SK-N-SH (cell line): ENCODE data around the gene PTPN22. TPM values are rescaled to one million over a fixed set of nuclear protein-coding genes. Genes with fewer than 3 reads are reported as not detected.

Experiments
- CTCF ChIA-PET: fragments of 300-600, 350-600 bp; formaldehyde crosslinking; extraction: SDS; loops from one replicate; lab custom pipeline; 2021; lab: Yijun Ruan, JAX
- POLR2A ChIA-PET: fragments of 350-600 bp; sonication (Branson Sonifier 250); formaldehyde crosslinking; extraction: SDS; loops from one replicate; lab custom pipeline; 2020; ENCODE audit warnings: antibody characterized with exemption, inconsistent platforms; lab: Yijun Ruan, JAX
- DNase-seq: peaks from one replicate; pipeline ENCODE4 v3.0.0; 2012
- H2AFZ ChIP-seq: fragments of 200-600 bp; sonication (generic); 2 replicates; pipeline ENCODE4 v1.8.1; 2016; ENCODE audit warnings: antibody characterized with exemption, mild to moderate bottlenecking, low read depth
- H3F3A ChIP-seq: fragments of 200-600 bp; sonication (generic); replicated peaks from 2 replicates; pipeline ENCODE3; 2016; ENCODE audit warnings: antibody characterized with exemption, mild to moderate bottlenecking; ENCODE audit not compliant: insufficient read depth
- H3K27ac ChIP-seq, 2 experiments: fragments of 200-500 bp in 1 of 2; fragments of 200-600 bp in 1 of 2; sonication (Bioruptor generic) in 1 of 2; sonication (generic), shearing (Covaris generic) in 1 of 2; 2 replicates each; pipeline versions ENCODE4 v1.5.1 to v1.6.1; 2014 to 2016; ENCODE audit warnings: low read depth in 2 of 2, inconsistent platforms in 1 of 2, low read length in 1 of 2, mild to moderate bottlenecking in 1 of 2, mixed read lengths in 1 of 2
- H3K27me3 ChIP-seq: fragments of 200-600 bp; sonication (generic), shearing (Covaris generic); 2 replicates; pipeline ENCODE4 v1.6.1; 2016; ENCODE audit warnings: mixed run types; ENCODE audit not compliant: insufficient read depth
- H3K36me3 ChIP-seq, 2 experiments: fragments of 200-500 bp in 1 of 2; fragments of 200-600 bp in 1 of 2; sonication (Bioruptor generic) in 1 of 2; sonication (generic) in 1 of 2; replicated peaks in 1 of 2; 2 replicates each; pipeline versions ENCODE3 to v1.5.1; 2014 to 2016; ENCODE audit warnings: low read length in 1 of 2, mild to moderate bottlenecking in 1 of 2; ENCODE audit not compliant: insufficient read depth in 2 of 2, control insufficient read depth in 1 of 2
- H3K4me1 ChIP-seq, 2 experiments: fragments of 200-500 bp in 1 of 2; fragments of 200-600 bp in 1 of 2; sonication (Bioruptor generic) in 1 of 2; sonication (generic), shearing (Covaris generic) in 1 of 2; 2 replicates each; pipeline versions ENCODE4 v1.5.1 to v1.6.1; 2014 to 2016; ENCODE audit warnings: low read depth in 1 of 2, low read length in 1 of 2, mixed run types in 1 of 2; ENCODE audit not compliant: insufficient read depth in 2 of 2, control insufficient read depth in 1 of 2
- H3K4me2 ChIP-seq: fragments of 200-600 bp; sonication (generic), shearing (Covaris generic); 2 replicates; pipeline ENCODE4 v1.6.1; 2017; ENCODE audit warnings: mixed run types
- H3K4me3 ChIP-seq, 2 experiments: fragments of 200-500 bp in 1 of 2; fragments of 200-600 bp in 1 of 2; sonication (Bioruptor generic) in 1 of 2; sonication (generic), shearing (Covaris generic) in 1 of 2; 2 replicates each; pipeline versions ENCODE4 v1.5.1 to v1.8.1; 2014 to 2016; ENCODE audit warnings: low read depth in 2 of 2, inconsistent platforms in 1 of 2, low read length in 1 of 2, mild to moderate bottlenecking in 1 of 2, mixed read lengths in 1 of 2, moderate library complexity in 1 of 2
- H3K79me2 ChIP-seq: fragments of 200-600 bp; sonication (generic); 2 replicates; pipeline ENCODE4 v1.8.1; 2017; ENCODE audit warnings: mild to moderate bottlenecking; ENCODE audit not compliant: insufficient read depth
- H3K9ac ChIP-seq: fragments of 200-600 bp; sonication (generic); 2 replicates; pipeline ENCODE4 v1.6.1; 2017; ENCODE audit warnings: mixed run types
- H3K9me2 ChIP-seq: fragments of 200-600 bp; sonication (generic); 2 replicates; pipeline ENCODE4 v1.6.1; 2017; ENCODE audit warnings: mixed run types
- H3K9me3 ChIP-seq: fragments of 200-600 bp; sonication (generic); 2 replicates; pipeline ENCODE4 v1.6.1; 2017; ENCODE audit warnings: mixed run types, mild to moderate bottlenecking, moderate library complexity
- H4K20me1 ChIP-seq: fragments of 200-600 bp; sonication (generic); 2 replicates; pipeline ENCODE4 v1.6.1; 2017; ENCODE audit warnings: mild to moderate bottlenecking, mixed run types; ENCODE audit not compliant: insufficient read depth
- CHD2 ChIP-seq: fragments of 150-350 bp; IDR thresholded peaks from 2 replicates; pipeline ENCODE4 v1.6.1; 2018; ENCODE audit warnings: low read length; ENCODE audit not compliant: partially characterized antibody
- CTCF ChIP-seq: fragments of 200-600 bp; sonication (generic); IDR thresholded peaks from 2 replicates; pipeline ENCODE4 v1.6.1; 2017; ENCODE audit warnings: antibody characterized with exemption, mild to moderate bottlenecking, moderate library complexity
- ELF1 ChIP-seq: IDR thresholded peaks from 2 replicates; pipeline ENCODE4 v1.4.0; 2012
- EZH2phosphoT487 ChIP-seq: fragments of 200-600 bp; sonication (generic); IDR thresholded peaks from 2 replicates; pipeline ENCODE4 v1.6.1; 2017; ENCODE audit warnings: low read depth, mixed run types, mild to moderate bottlenecking, antibody characterized with exemption, moderate library complexity, borderline replicate concordance
- GATA2 ChIP-seq: sonication (generic); formaldehyde crosslinking; IDR thresholded peaks from 2 replicates; pipeline ENCODE4 v1.5.0; 2020; ENCODE audit warnings: mild to moderate bottlenecking, missing genetic modification reagents
- IRF3 ChIP-seq: fragments of 150-350 bp; IDR thresholded peaks from 2 replicates; pipeline ENCODE4 v1.6.1; 2016; ENCODE audit warnings: mild to moderate bottlenecking, low read depth, low read length
- JUND ChIP-seq: IDR thresholded peaks from 2 replicates; pipeline ENCODE4 v1.4.0; 2012
- MAX ChIP-seq: IDR thresholded peaks from 2 replicates; pipeline ENCODE4 v1.4.0; 2012; ENCODE audit warnings: low read depth
- NFIC ChIP-seq: IDR thresholded peaks from 2 replicates; pipeline ENCODE4 v1.4.0; 2012; ENCODE audit warnings: borderline replicate concordance
- NRF1 ChIP-seq: IDR thresholded peaks from 2 replicates; pipeline ENCODE4 v1.6.1; 2012; ENCODE audit warnings: low read depth, mild to moderate bottlenecking, low read length
- POLR2AphosphoS5 ChIP-seq: IDR thresholded peaks from 2 replicates; pipeline ENCODE4 v1.6.1; 2012; ENCODE audit warnings: low read depth, low read length
- RAD21 ChIP-seq: IDR thresholded peaks from 2 replicates; pipeline ENCODE4 v1.6.1; 2012; ENCODE audit warnings: mild to moderate bottlenecking, low read length
- RCOR1 ChIP-seq: fragments of 150-350 bp; IDR thresholded peaks from 2 replicates; pipeline ENCODE4 v1.6.1; 2017; ENCODE audit warnings: antibody characterized with exemption, low read length
- RXRA ChIP-seq: IDR thresholded peaks from 2 replicates; pipeline ENCODE4 v1.4.0; 2012; ENCODE audit warnings: low read depth, mild to moderate bottlenecking, borderline replicate concordance
- SIN3A ChIP-seq: IDR thresholded peaks from 2 replicates; pipeline ENCODE4 v1.6.1; 2012; ENCODE audit warnings: low read depth, mild to moderate bottlenecking, low read length, moderate library complexity, borderline replicate concordance
- TCF12 ChIP-seq: IDR thresholded peaks from 2 replicates; pipeline ENCODE4 v1.4.0; 2012
- TEAD4 ChIP-seq: IDR thresholded peaks from 2 replicates; pipeline ENCODE4 v1.4.0; 2012; ENCODE audit warnings: mild to moderate bottlenecking, borderline replicate concordance; ENCODE audit not compliant: insufficient read depth
- USF2 ChIP-seq: fragments of 150-350 bp; IDR thresholded peaks from 2 replicates; pipeline ENCODE4 v1.6.1; 2017; ENCODE audit warnings: antibody characterized with exemption, low read length, low read depth, borderline replicate concordance
- ZBTB33 ChIP-seq: IDR thresholded peaks from 2 replicates; pipeline ENCODE4 v1.4.0; 2012; ENCODE audit warnings: low read depth, borderline replicate concordance
- WGBS: methylation state at CpG from one replicate; pipeline ENCODE4 v1.1.6; 2017; ENCODE audit warnings: low lambda C conversion rate; 5-methylcytosine and 5-hydroxymethylcytosine counted together
- polyA plus RNA-seq, 3 experiments: library from polyadenylated mRNA; depleted of rRNA; stranded (reverse); fragments of >200 nt; gene quantifications; 2 replicates each; pipeline ENCODE4 v1.2.3, GENCODE V29; 2012

Gene PTPN22
- polyA plus RNA-seq, 1 of the 3 experiments (the other 2 are of a cell fraction), result 0.12 TPM

GRCh38 chr1:113901191-113901590 lies 29.7 kb upstream of the PTPN22 start:
- H3K4me1 ChIP-seq, result peaks cover 4 to 11% of the 10 kb centered on the region in 2 experiments; a peak in 2 of 4 replicates
- H3K79me2 ChIP-seq, result peaks cover 36% of the 10 kb centered on the region
- H3K4me3 ChIP-seq, result no peak overlapping the region
- H2AFZ ChIP-seq, result no peak overlapping the region
- no peaks in the 10 kb centered on the region for H3K9me3 ChIP-seq
- 87% methylated on average over 3 of the region's 3 CpGs for WGBS
- no peaks in the 10 kb centered on the region for H3K9me2 ChIP-seq
- no peak for DNase-seq
- ChIA-PET POLR2A (no interaction called here), CTCF (no interaction called here)
- peaks cover 9% of the 10 kb centered on the region for H3F3A ChIP-seq
- no peak overlapping the region for H3K9ac ChIP-seq
- no peak overlapping the region for H3K27ac ChIP-seq
- no peak for TF ChIP-seq POLR2AphosphoS5
- TF ChIP-seq MAX, result no peak
- no peak for TF ChIP-seq NFIC
- no peak for TF ChIP-seq USF2
- no peak for TF ChIP-seq GATA2 (CRISPR knock-in tag)
- H3K36me3 ChIP-seq, result peaks cover 31 to 45% of the 10 kb centered on the region in 2 experiments
- no peak overlapping the region for H3K4me2 ChIP-seq
- H4K20me1 ChIP-seq, result no peaks in the 10 kb centered on the region
- H3K27me3 ChIP-seq, result no peaks in the 10 kb centered on the region

- Histone ChIP-seq H3F3A (peaks cover 16% of the 10 kb centered on the region), H3K36me3 (peaks cover 47 to 48% of the 10 kb centered on the region in 2 experiments), H3K4me3 (no peak overlapping the region), H3K9ac (no peak overlapping the region), H4K20me1 (no peaks in the 10 kb centered on the region), H3K27me3 (no peaks in the 10 kb centered on the region), H3K27ac (no peak overlapping the region), H3K4me2 (no peak overlapping the region), H3K9me3 (no peaks in the 10 kb centered on the region), H2AFZ (no peak overlapping the region), H3K9me2 (no peaks in the 10 kb centered on the region), H3K79me2 (peaks cover 27% of the 10 kb centered on the region), H3K4me1 (peaks cover 6 to 7% of the 10 kb centered on the region in 2 experiments; a peak in 2 of 4 replicates)
- CTCF ChIA-PET, result no interaction called here
- POLR2A ChIA-PET, result no interaction called here
- TF ChIP-seq EZH2phosphoT487 (no peak), RCOR1 (no peak), ELF1 (no peak), CHD2 (no peak), ZBTB33 (no peak), NFIC (no peak), TEAD4 (no peak), JUND (no peak), RAD21 (no peak), NRF1 (no peak), SIN3A (no peak), CTCF (no peak), TCF12 (no peak), RXRA (no peak), IRF3 (no peak)
- no peak for DNase-seq
Measured at GRCh38 chr1:113899111-113899510, 27.6 kb upstream of the PTPN22 start.
